Coronary artery (tissue), 2 donors: ENCODE data around the gene CDHR3.

ENCODE experiments used
- DNase-seq: peaks from one replicate; pipeline ENCODE4 v3.0.0-alpha.2; 2017; ENCODE audit warnings: low spot score
- H3K27ac ChIP-seq, 2 donors: fragments of 200-600 bp; sonication (generic); one replicate each; pipeline ENCODE4 v1.5.1; 2016 to 2019
- H3K4me3 ChIP-seq: fragments of 200-600 bp; sonication (generic); 2 replicates; pipeline ENCODE4 v1.5.1; 2016; ENCODE audit warnings: mild to moderate bottlenecking, moderate library complexity
- TF ChIP-seq, protein P1 (sequence below): fragments of 200-600 bp; sonication (generic); IDR thresholded peaks from one replicate; pipeline ENCODE4 v1.5.1; 2019; ENCODE audit warnings: antibody characterized with exemption

Gene CDHR3

DNA sequence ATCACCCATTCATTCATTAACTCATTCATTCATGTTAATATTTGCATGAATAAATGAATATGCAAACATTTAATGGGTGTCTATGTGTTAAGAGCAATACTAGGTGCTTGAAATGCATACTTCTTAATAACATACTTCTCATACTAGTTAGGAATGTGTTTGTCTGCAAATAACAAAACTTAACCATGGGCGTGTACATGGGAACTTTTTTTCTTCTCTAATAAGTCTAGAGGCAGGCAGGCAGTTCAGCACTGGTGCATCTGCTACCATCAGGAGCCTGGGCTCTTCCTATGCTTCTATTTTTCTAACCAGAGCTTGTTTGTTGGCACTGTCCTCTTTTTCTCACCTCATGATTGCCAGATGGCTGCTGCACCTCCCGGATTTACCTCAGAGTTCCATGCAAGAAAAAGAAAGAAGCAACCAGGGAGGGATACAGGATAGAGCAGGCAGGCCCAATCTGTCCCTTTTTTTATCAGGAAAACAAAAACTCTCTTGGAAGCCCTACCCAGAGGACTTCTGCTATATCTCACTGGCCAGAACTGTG, 22.7 kb downstream of the CDHR3 start:
- no peak for DNase-seq

DNA sequence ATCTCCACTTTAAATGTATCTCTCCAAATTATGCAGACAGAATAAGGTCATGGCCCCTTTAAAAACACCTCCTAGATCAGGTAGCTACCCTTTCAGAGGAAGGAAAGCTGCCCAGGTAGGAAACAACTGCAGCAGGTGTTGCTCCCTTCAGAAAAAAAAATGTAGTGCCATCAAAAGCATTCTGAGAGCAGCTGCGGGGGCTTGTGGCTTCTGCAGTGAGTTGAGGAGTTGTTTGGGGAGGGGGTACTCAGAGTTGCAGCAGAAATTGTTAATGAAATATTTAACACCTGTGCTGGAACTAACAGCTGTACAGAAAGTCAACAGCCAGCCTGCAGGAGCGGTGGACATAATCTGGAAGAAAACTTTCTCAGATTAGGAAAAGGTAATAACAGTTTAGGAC, 24.0 kb downstream of the CDHR3 start:
- Histone ChIP-seq H3K27ac (no peak overlapping the region), H3K4me3 (no peak overlapping the region)
- TF ChIP-seq, protein P1, sequence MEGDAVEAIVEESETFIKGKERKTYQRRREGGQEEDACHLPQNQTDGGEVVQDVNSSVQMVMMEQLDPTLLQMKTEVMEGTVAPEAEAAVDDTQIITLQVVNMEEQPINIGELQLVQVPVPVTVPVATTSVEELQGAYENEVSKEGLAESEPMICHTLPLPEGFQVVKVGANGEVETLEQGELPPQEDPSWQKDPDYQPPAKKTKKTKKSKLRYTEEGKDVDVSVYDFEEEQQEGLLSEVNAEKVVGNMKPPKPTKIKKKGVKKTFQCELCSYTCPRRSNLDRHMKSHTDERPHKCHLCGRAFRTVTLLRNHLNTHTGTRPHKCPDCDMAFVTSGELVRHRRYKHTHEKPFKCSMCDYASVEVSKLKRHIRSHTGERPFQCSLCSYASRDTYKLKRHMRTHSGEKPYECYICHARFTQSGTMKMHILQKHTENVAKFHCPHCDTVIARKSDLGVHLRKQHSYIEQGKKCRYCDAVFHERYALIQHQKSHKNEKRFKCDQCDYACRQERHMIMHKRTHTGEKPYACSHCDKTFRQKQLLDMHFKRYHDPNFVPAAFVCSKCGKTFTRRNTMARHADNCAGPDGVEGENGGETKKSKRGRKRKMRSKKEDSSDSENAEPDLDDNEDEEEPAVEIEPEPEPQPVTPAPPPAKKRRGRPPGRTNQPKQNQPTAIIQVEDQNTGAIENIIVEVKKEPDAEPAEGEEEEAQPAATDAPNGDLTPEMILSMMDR: no peak
- no peak for DNase-seq

More for the DNA sequence above, 22.7 kb downstream of the CDHR3 start:
- Histone ChIP-seq H3K27ac (no peak overlapping the region), H3K4me3 (no peak overlapping the region)
- TF ChIP-seq, protein P1: no peak

DNA sequence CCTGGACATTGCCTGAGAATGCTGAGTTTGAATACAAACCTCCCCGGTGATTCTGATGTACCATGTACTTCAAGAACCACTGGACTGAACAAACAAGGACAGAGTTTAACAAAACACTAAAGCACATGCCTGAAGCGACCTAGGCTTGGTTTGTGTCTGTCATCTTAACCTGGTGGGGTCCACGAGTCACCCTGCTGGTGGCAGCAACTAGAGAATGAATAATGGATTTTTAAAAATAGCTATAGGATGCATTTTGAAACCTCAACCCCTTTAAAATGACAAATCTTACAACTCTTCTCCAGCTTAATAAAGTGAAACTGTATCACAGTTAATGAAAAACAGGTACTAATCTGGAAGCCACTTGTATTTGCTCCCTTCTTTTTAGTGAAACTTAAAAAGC, 25.2 kb downstream of the CDHR3 start:
- TF ChIP-seq, protein P1: no peak
- DNase-seq: no peak
- H3K27ac ChIP-seq: no peak overlapping the region
- H3K4me3 ChIP-seq: no peak overlapping the region

DNA sequence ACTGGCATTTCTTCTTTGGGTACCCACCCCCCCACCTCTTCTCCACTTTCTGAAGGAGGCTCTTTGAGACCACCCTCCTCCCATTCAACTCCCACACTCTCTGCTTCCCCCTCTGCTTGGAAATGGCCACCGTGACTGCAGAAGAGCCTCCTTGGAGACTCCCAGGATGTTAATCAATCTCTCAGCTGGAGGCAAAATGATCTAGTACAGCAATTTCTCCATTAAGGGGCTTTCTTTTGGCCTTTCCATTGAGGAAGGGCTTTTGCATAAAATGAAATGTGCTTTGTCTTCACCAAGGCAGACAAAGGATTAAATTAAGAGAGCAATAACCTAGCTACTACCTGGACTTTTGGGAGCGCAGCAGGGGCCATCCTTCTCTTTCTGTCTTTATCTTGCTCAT, 26.1 kb downstream of the CDHR3 start:
- TF ChIP-seq, protein P1: no peak
- Histone ChIP-seq H3K27ac (no peak overlapping the region), H3K4me3 (no peak overlapping the region)
- no peak for DNase-seq

DNA sequence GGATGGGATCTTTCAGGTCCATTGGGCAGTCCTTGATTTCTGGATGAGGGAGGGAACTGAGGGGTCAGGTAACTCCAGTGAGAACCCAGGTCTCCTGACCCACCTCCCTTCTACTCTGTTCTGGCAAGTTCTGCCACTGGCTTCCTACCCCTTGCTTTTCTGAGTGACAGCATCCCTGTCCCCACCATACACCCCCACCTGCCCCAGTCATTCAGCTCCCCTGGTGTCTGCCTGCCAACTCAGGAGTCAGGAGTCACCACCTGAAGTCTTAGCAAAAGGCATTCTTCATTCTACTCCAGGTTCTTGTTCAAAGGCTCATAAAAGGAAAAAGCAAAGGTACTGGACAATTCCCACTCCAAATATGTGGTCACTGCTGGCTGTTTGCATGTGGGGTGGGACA, 26.6 kb downstream of the CDHR3 start:
- no peak overlapping the region for H3K4me3 ChIP-seq
- no peak for DNase-seq
- TF ChIP-seq, protein P1: no peak
- H3K27ac ChIP-seq: no peak overlapping the region

DNA sequence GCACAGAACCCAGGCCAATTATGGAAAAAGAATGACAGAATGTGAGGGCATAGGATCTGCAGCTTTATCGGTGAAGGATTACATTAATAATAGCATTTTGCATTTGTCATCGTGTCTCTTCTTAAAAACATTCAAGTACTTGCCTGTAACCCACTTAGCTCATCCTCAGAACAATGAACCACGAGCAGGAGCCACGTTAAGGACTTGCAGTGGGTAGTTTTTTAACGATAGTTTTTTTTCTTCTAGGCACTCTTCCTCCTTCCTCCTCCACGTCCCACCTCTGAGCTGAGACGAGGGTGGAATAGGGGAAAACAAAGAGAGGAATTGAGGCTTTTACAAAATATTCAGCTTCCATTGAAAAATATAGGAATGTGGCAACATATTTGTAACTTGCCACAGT, 27.1 kb downstream of the CDHR3 start:
- TF ChIP-seq, protein P1: no peak
- no peak for DNase-seq
- Histone ChIP-seq H3K4me3 (no peak overlapping the region), H3K27ac (no peak overlapping the region)

DNA sequence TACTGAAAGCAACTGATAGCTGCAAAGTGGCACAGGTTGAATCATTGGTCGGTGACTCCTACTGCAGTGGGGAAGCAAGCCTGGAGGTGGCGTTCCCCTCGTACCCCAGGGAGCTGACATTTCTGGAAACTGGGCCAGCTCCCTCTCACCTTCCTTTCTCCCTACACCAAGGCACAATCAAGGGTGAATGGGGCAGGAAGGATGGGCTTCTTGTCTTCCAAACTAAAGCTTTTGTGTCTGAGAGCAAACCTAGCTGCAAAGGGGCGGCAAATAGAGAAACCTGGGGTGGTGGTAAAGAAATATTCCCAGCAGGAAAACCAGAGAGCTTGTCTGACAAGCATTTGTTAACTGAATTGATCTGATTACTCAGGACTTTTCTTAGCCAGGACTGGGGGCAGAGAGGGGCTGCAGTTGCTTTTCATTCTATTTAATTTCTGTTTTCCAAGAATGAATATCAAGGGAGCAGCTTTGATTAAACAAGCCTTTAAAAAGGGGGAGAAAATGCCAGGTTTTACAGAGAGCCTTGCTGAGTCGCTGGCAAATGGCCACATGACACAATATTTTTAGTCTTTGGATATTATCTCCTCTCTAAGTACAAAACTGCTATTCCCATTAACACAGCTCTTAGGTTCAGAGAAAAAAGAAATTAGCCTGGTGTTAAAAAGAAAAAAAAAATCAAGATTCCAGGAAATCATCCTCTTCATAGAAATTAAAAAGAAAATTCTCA, 27.8 kb downstream of the CDHR3 start:
- no peak overlapping the region for H3K27ac ChIP-seq
- DNase-seq: no peak

More for the DNA sequence above, 27.8 kb downstream of the CDHR3 start:
- H3K4me3 ChIP-seq: no peak overlapping the region
- TF ChIP-seq, protein P1: no peak
